ENCODE measurements around the gene PCMT1. TPM values are rescaled to one million over a fixed set of nuclear protein-coding genes. Genes with fewer than 3 reads are reported as not detected.

The PCMT1 gene
- total and polyA plus RNA-seq, 12 donors: 15.9 to 113 (median 61.4) TPM

DNA sequence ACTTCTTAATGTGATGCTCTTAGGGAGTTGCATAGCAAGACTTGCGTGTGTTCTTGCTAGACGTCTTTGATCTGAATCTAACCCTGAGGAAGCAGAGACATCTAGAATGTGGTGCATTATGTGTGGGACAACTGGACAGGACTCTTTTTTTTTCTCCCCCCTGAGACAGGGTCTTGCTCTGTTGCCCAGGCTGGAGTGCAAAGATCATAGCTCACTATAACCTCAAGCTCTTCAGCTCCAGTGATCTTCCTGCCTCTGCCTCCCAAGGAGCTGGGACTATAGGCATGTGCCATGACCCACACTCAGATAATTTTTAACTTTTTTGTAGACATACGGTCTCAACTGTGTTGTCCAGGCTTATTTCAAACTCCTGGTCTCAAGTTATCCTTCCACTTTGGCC is 34.0 kb downstream of the PCMT1 start:
- H3K9me3 ChIP-seq (replicated peaks in 1 of 3): no peaks in the 10 kb centered on the region
- H3K36me3 ChIP-seq (replicated peaks in 1 of 2): peaks cover 0 to 8% of the 10 kb centered on the region in 2 donors
- intact Hi-C loops (cut with DNase I): no loop called here
- no peak for TF ChIP-seq CTCF (IDR thresholded peaks at IDR 0.05)
- no peak for TF ChIP-seq POLR2A (IDR thresholded peaks at IDR 0.05)
- peaks cover 0 to 3% of the 10 kb centered on the region in 2 donors for H3K4me1 ChIP-seq (replicated peaks in 1 of 2)
- no peaks in the 10 kb centered on the region for H3K27me3 ChIP-seq
- WGBS, 4 donors: 94 to 97% (median 95%) methylated on average over 3 of the region's 3 CpGs
- H3K4me3 ChIP-seq: no peak overlapping the region
- no peak for DNase-seq
- no peak overlapping the region for H3K27ac ChIP-seq

- no peaks in the 10 kb centered on the region for H3K27me3 ChIP-seq
- no peak for DNase-seq
- no peaks in the 10 kb centered on the region for H3K4me1 ChIP-seq (replicated peaks in 1 of 2)
- no peaks in the 10 kb centered on the region for H3K9me3 ChIP-seq (replicated peaks in 1 of 3)
- H3K4me3 ChIP-seq: no peak overlapping the region
- intact Hi-C loops (cut with DNase I): no loop called here
- TF ChIP-seq CTCF (IDR thresholded peaks at IDR 0.05): no peak
- no peak for TF ChIP-seq POLR2A (IDR thresholded peaks at IDR 0.05)
- H3K36me3 ChIP-seq (replicated peaks in 1 of 2): peaks cover 0 to 7% of the 10 kb centered on the region in 2 donors
- no peak overlapping the region for H3K27ac ChIP-seq
- 84 to 93% (median 85%) methylated on average over 4 of the region's 4 CpGs for WGBS, 4 donors
Observed at GRCh38 chr6:149806127-149806526, 56.6 kb downstream of the PCMT1 start.

- no peak for DNase-seq
- H3K27me3 ChIP-seq: no peaks in the 10 kb centered on the region
- WGBS, 4 donors: 81 to 93% (median 84%) methylated on average over 2 of the region's 2 CpGs
- H3K4me1 ChIP-seq (replicated peaks in 1 of 2): no peaks in the 10 kb centered on the region
- peaks cover 0 to 13% of the 10 kb centered on the region in 2 donors for H3K36me3 ChIP-seq (replicated peaks in 1 of 2)
- TF ChIP-seq CTCF (IDR thresholded peaks at IDR 0.05) (no peak), POLR2A (IDR thresholded peaks at IDR 0.05) (no peak)
- no peaks in the 10 kb centered on the region for H3K9me3 ChIP-seq (replicated peaks in 1 of 3)
- no peak overlapping the region for H3K4me3 ChIP-seq
- no peak overlapping the region for H3K27ac ChIP-seq
- intact Hi-C loops (cut with DNase I): no loop called here
Observed at GRCh38 chr6:149809798-149810197, 60.3 kb downstream of the PCMT1 start.

DNA sequence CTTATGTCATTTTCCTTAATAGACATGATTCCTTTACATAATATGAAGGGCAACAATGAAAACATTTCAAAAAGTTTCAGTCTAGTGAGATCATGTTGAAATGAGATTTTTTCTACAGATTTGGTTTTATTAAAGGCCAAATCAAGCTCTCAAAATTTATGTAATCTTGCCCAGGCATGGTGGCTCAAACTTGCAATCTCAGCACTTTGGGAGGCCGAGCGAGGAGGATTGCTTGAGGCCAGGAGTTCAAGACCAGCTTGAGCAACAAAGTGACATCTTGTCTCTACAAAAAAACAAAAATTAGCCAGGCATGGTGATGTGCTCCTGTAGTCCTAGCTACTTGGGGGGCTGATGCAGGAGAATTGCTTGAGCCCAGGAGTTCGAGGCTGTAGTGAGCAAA is 63.8 kb downstream of the PCMT1 start:
- Histone ChIP-seq H3K27me3 (no peaks in the 10 kb centered on the region), H3K4me3 (no peak overlapping the region), H3K9me3 (replicated peaks in 1 of 3) (no peaks in the 10 kb centered on the region), H3K36me3 (replicated peaks in 1 of 2) (peaks cover 0 to 13% of the 10 kb centered on the region in 2 donors), H3K27ac (no peak overlapping the region), H3K4me1 (replicated peaks in 1 of 2) (no peaks in the 10 kb centered on the region)
- TF ChIP-seq CTCF (IDR thresholded peaks at IDR 0.05) (no peak), POLR2A (IDR thresholded peaks at IDR 0.05) (no peak)
- no peak for DNase-seq
- intact Hi-C loops (cut with DNase I): no loop called here
- WGBS, 4 donors: 95 to 97% (median 96%) methylated on average over 3 of the region's 3 CpGs

Measured in adrenal gland (tissue), 12 donors.